Panc1 (cell line): ENCODE data around the gene NTNG2. TPM values are rescaled to one million over a fixed set of nuclear protein-coding genes. Genes with fewer than 3 reads are reported as not detected.

Experiments used
- ATAC-seq: fragments of 200-7000 bp; cut with Tn5 transposase; 2 replicates; pipeline ENCODE4 v1.9.1; 2020; ENCODE audit warnings: mild to moderate bottlenecking, moderate library complexity
- BruUV-seq: library from RNA; stranded (reverse); fragments of 400-500 nt; replicated peaks from 2 replicates; lab custom pipeline; 2021; lab: Mats Ljungman, UMichigan
- CTCF ChIA-PET: fragments of 300-600 bp; sonication (Branson Sonifier 250); formaldehyde crosslinking; loops from one replicate; lab custom pipeline; 2022; ENCODE audit warnings: antibody characterized with exemption; lab: Charles Lee
- POLR2A ChIA-PET: fragments of 300-600 bp; sonication (Branson Sonifier 250); formaldehyde crosslinking; loops from one replicate; lab custom pipeline; 2022; ENCODE audit warnings: antibody characterized with exemption; lab: Charles Lee
- DNase-seq: peaks from one replicate; pipeline ENCODE4 v3.0.0-alpha.2; 2010; ENCODE audit warnings: low read depth, low spot score
- H3K27ac ChIP-seq: 2 replicates; pipeline ENCODE4 v1.5.1; 2011; ENCODE audit warnings: mild to moderate bottlenecking, low read length, inconsistent platforms
- H3K27me3 ChIP-seq: fragments of 200-500 bp; sonication (Bioruptor generic); 2 replicates; pipeline ENCODE4 v1.6.0; 2014; ENCODE audit warnings: low read length, inconsistent platforms; ENCODE audit not compliant: control insufficient read depth, insufficient read depth
- H3K36me3 ChIP-seq: fragments of 200-500 bp; sonication (Bioruptor generic); 2 replicates; pipeline ENCODE4 v1.5.1; 2014; ENCODE audit warnings: inconsistent platforms, mild to moderate bottlenecking, low read length, moderate library complexity; ENCODE audit not compliant: control insufficient read depth, insufficient read depth
- H3K4me1 ChIP-seq: 2 replicates; pipeline ENCODE4 v1.5.1; 2011; ENCODE audit warnings: inconsistent platforms, mild to moderate bottlenecking, low read length, moderate library complexity; ENCODE audit not compliant: control insufficient read depth, insufficient read depth
- H3K4me3 ChIP-seq, 2 experiments: 2 replicates each; pipeline ENCODE4 v1.5.1; 2011 to 2012; ENCODE audit warnings: low read depth in 2 of 2, low read length in 2 of 2, mild to moderate bottlenecking in 2 of 2, inconsistent platforms in 1 of 2, moderate library complexity in 1 of 2
- H3K9me3 ChIP-seq: fragments of 200-500 bp; sonication (Bioruptor generic); 2 replicates; pipeline ENCODE4 v1.5.1; 2014; ENCODE audit warnings: low read depth, mild to moderate bottlenecking, inconsistent platforms, low read length, moderate library complexity; ENCODE audit not compliant: control insufficient read depth, insufficient read depth
- POLR2AphosphoS5 ChIP-seq: IDR thresholded peaks from 2 replicates; pipeline ENCODE4 v1.6.1; 2012; ENCODE audit warnings: mild to moderate bottlenecking, low read depth, low read length, moderate library complexity
- REST ChIP-seq, 2 experiments: IDR thresholded peaks; 2 replicates each; pipeline ENCODE4 v1.6.1; 2011 to 2012; ENCODE audit warnings: low read depth in 2 of 2, control low read depth in 1 of 2, low read length in 1 of 2, mild to moderate bottlenecking in 1 of 2, moderate library complexity in 1 of 2; ENCODE audit not compliant: insufficient read depth in 1 of 2
- SIN3A ChIP-seq: IDR thresholded peaks from 2 replicates; pipeline ENCODE4 v1.6.1; 2012; ENCODE audit warnings: low read depth, mild to moderate bottlenecking, low read length, moderate library complexity, borderline replicate concordance; ENCODE audit not compliant: insufficient read depth
- TCF7L2 ChIP-seq: IDR thresholded peaks from 2 replicates; pipeline ENCODE4 v1.6.1; 2011; ENCODE audit warnings: mild to moderate bottlenecking, low read depth, low read length, inconsistent platforms
- in situ Hi-C: cut with HindIII; loops from 2 replicates; pipeline ENCODE4 v1.10.0; 2016; ENCODE audit warnings: low sequenced_read_pairs, low pct_unique_long_range_greater_than_20kb
- intact Hi-C: fragments of 100-400 bp; cut with micrococcal nuclease; formaldehyde crosslinking; loops from one replicate; pipeline ENCODE4 v1.10.0; 2022; ENCODE audit not compliant: unreplicated experiment
- total RNA-seq: library from RNA; stranded (reverse); gene quantifications from one replicate; pipeline ENCODE4 v1.2.1, GENCODE V29; 2021; ENCODE audit not compliant: unreplicated experiment
- TF ChIP-seq, protein P1 (sequence below): fragments of 450-650 bp; IDR thresholded peaks from 2 replicates; pipeline ENCODE4 v1.5.1; 2017; ENCODE audit warnings: mild to moderate bottlenecking

NTNG2 gene
- total RNA-seq, 1 experiment from 2014 or later, result 5.1 TPM

- in situ Hi-C loops, result no loop called here
- TF ChIP-seq SIN3A, result no peak
- TF ChIP-seq, protein P1, sequence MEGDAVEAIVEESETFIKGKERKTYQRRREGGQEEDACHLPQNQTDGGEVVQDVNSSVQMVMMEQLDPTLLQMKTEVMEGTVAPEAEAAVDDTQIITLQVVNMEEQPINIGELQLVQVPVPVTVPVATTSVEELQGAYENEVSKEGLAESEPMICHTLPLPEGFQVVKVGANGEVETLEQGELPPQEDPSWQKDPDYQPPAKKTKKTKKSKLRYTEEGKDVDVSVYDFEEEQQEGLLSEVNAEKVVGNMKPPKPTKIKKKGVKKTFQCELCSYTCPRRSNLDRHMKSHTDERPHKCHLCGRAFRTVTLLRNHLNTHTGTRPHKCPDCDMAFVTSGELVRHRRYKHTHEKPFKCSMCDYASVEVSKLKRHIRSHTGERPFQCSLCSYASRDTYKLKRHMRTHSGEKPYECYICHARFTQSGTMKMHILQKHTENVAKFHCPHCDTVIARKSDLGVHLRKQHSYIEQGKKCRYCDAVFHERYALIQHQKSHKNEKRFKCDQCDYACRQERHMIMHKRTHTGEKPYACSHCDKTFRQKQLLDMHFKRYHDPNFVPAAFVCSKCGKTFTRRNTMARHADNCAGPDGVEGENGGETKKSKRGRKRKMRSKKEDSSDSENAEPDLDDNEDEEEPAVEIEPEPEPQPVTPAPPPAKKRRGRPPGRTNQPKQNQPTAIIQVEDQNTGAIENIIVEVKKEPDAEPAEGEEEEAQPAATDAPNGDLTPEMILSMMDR, result no peak
- TF ChIP-seq TCF7L2, result no peak
- no peak for TF ChIP-seq POLR2AphosphoS5
- TF ChIP-seq REST (IDR thresholded peaks at IDR 0.05; ENCODE audit: insufficient read depth in 1 of 2, low read depth in 2 of 2, low read length in 1 of 2), result no peak
- ATAC-seq (no peak), DNase-seq (no peak)
- intact Hi-C loops, result no loop called here
- no TSS peak for BruUV-seq
- H3K27ac ChIP-seq, result no peak overlapping the region
- H3K4me3 ChIP-seq, result no peak overlapping the region
- H3K27me3 ChIP-seq, result no peaks in the 10 kb centered on the region
- ChIA-PET POLR2A (no interaction called here), CTCF (no interaction called here)
- H3K9me3 ChIP-seq, result no peaks in the 10 kb centered on the region
- H3K36me3 ChIP-seq, result no peaks in the 10 kb centered on the region
- no peaks in the 10 kb centered on the region for H3K4me1 ChIP-seq
Measured at GRCh38 chr9:132151118-132151517, 10.7 kb upstream of the NTNG2 start.

GRCh38 chr9:132152231-132152630 is 9.6 kb upstream of the NTNG2 start:
- H3K4me3 ChIP-seq, result no peak overlapping the region
- intact Hi-C loops, result no loop called here
- ATAC-seq (no peak), DNase-seq (no peak)
- H3K4me1 ChIP-seq, result no peaks in the 10 kb centered on the region
- ChIA-PET CTCF (no interaction called here), POLR2A (no interaction called here)
- in situ Hi-C loops, result no loop called here
- no peaks in the 10 kb centered on the region for H3K36me3 ChIP-seq
- no peaks in the 10 kb centered on the region for H3K27me3 ChIP-seq
- no peaks in the 10 kb centered on the region for H3K9me3 ChIP-seq
- BruUV-seq, result no TSS peak
- TF ChIP-seq SIN3A, result no peak
- no peak for TF ChIP-seq REST (IDR thresholded peaks at IDR 0.05; ENCODE audit: insufficient read depth in 1 of 2, low read depth in 2 of 2, low read length in 1 of 2)
- TF ChIP-seq, protein P1, result no peak
- no peak for TF ChIP-seq TCF7L2
- TF ChIP-seq POLR2AphosphoS5, result no peak
- H3K27ac ChIP-seq, result no peak overlapping the region
